Thoracic aorta (tissue), 2 donors: Measurements from ENCODE around the gene UBL7. TPM values are rescaled to one million over a fixed set of nuclear protein-coding genes. Genes with fewer than 3 reads are reported as not detected.
"Not testable (repeated sequence)": the region's sequence is repeated elsewhere in the genome, so short reads cannot be mapped to it uniquely, and the experiment has no call there.

Experiments
- ATAC-seq: fragments of 150-250 bp; one replicate; pipeline ENCODE4 v1.8.0; 2017; ENCODE audit warnings: low read depth; ENCODE audit not compliant: insufficient number of reproducible peaks, low FRiP score
- DNase-seq: peaks from one replicate; pipeline ENCODE4 v3.0.0-alpha.2; 2020; ENCODE audit warnings: low spot score
- H3K27ac ChIP-seq, 2 donors: fragments of 200-600 bp; sonication (generic); 1 replicate in 1 of 2; 2 replicates in 1 of 2; pipeline ENCODE4 v1.5.1; 2016; ENCODE audit warnings: mild to moderate bottlenecking in 2 of 2, moderate library complexity in 2 of 2
- H3K27me3 ChIP-seq: fragments of 200-600 bp; sonication (generic); replicated peaks from 2 replicates; pipeline ENCODE4 v1.6.0; 2016; ENCODE audit warnings: mild to moderate bottlenecking; ENCODE audit not compliant: insufficient read depth
- H3K36me3 ChIP-seq: fragments of 200-600 bp; sonication (generic); one replicate; pipeline ENCODE4 v1.5.1; 2016
- H3K4me1 ChIP-seq, 2 donors: fragments of 200-600 bp; sonication (generic); 1 replicate in 1 of 2; 2 replicates in 1 of 2; pipeline versions ENCODE4 v1.5.1 to v1.6.0; 2016; ENCODE audit warnings: low read depth in 2 of 2, mild to moderate bottlenecking in 1 of 2; ENCODE audit not compliant: control insufficient read depth in 1 of 2
- H3K4me3 ChIP-seq: fragments of 200-600 bp; sonication (generic); 2 replicates; pipeline ENCODE4 v1.5.1; 2016; ENCODE audit warnings: mild to moderate bottlenecking
- H3K9me3 ChIP-seq: fragments of 200-600 bp; sonication (generic); 2 replicates; pipeline ENCODE4 v1.5.1; 2016
- total RNA-seq, 2 donors: library from RNA; depleted of rRNA; stranded (reverse); fragments of >200 nt; gene quantifications; one replicate each; pipeline versions ENCODE4 v1.1.0 to v1.2.3, GENCODE V29; 2016
- TF ChIP-seq, protein P1 (sequence below): fragments of 200-600 bp; sonication (generic); IDR thresholded peaks from one replicate; pipeline ENCODE4 v1.5.1; 2019; ENCODE audit warnings: antibody characterized with exemption

Gene UBL7
- total RNA-seq, 2 donors from 2014 or later = 41.1 to 70.5 TPM

DNA sequence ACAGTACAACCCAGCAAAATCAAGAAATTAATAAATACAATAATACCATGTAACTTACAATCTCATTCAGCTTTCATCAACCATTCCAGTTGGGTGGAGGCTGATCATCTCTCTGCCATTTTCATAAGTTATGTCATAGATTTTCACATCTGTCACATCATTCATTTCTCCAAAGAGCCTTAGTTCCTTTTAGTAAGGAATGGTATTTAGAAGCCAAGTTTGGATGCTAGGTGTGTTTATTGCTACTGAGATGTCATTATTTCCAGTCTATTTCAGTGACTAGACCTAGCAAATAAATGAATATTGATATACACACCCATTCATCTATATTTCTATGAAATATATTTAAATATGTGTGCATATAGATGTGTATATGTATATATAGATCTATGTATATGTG, 2.7 kb upstream of the UBL7 start:
- Histone ChIP-seq H3K27me3 (no peaks in the 10 kb centered on the region), H3K9me3 (no peaks in the 10 kb centered on the region), H3K27ac (no peak overlapping the region), H3K4me3 (no peak overlapping the region), H3K36me3 (no peaks in the 10 kb centered on the region), H3K4me1 (peaks cover 10 to 20% of the 10 kb centered on the region in 2 donors)
- DNase-seq (no peak), ATAC-seq (no peak)
- TF ChIP-seq, protein P1, sequence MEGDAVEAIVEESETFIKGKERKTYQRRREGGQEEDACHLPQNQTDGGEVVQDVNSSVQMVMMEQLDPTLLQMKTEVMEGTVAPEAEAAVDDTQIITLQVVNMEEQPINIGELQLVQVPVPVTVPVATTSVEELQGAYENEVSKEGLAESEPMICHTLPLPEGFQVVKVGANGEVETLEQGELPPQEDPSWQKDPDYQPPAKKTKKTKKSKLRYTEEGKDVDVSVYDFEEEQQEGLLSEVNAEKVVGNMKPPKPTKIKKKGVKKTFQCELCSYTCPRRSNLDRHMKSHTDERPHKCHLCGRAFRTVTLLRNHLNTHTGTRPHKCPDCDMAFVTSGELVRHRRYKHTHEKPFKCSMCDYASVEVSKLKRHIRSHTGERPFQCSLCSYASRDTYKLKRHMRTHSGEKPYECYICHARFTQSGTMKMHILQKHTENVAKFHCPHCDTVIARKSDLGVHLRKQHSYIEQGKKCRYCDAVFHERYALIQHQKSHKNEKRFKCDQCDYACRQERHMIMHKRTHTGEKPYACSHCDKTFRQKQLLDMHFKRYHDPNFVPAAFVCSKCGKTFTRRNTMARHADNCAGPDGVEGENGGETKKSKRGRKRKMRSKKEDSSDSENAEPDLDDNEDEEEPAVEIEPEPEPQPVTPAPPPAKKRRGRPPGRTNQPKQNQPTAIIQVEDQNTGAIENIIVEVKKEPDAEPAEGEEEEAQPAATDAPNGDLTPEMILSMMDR = no peak

DNA sequence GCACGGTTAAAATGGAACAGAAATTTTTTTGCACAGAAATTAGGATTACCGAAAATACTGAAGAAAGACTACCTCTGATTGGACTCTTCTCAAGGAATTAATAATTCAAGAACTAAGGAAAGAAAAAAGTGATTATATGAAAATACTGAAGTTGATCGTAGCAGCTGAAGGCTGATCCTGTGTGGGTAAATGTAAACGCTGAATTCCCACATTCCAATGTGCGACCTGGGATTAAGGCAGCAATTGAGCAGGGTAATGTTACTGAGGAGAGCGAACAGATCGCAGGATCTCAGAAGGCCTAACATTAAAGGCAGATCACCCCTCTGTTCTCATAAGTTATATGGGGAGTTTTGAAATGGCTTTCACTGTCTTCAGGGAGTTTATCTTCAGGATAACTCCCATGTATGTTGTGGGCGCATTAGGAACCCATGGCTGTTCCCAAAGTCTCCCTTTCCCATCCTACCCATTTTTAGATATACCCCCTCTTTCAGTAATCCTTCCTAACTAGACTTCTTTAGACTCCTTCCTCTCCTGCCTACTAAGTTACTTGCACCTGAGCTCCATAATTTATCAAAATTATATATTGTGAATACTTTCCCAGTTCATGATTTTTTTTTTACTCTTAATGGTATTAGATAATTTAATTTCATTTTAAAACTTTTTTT, 1.0 kb upstream of the UBL7 start:
- peaks cover 4% of the 10 kb centered on the region for H3K36me3 ChIP-seq
- H3K9me3 ChIP-seq = no peaks in the 10 kb centered on the region
- DNase-seq = no peak
- H3K27me3 ChIP-seq = no peaks in the 10 kb centered on the region
- TF ChIP-seq, protein P1 = no peak
- H3K27ac ChIP-seq = peak overlapping the region; percentile 59 to 73
- no peak for ATAC-seq
- H3K4me3 ChIP-seq = peak overlapping the region; percentile 80
- H3K4me1 ChIP-seq = peaks cover 10 to 20% of the 10 kb centered on the region in 2 donors

DNA sequence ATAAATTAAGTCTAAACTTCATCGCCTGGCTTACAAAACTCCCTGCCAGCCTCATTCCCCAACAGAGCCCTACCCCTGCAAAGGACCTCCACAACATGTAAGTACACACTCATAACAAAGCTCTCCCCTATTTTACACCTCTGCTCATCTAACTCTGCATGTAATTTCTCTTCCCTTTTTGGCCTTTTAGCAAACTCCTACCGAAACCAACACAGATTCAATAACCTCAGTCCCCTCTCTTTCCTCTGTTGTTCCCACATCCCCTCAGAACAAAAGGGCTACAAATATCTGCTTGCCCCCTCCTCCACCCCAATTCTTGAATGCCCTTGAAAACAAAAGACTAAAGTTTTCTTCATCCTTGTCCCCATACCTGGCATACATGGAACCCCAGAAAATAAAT, 662 bp downstream of the UBL7 start:
- DNase-seq (no peak), ATAC-seq (no peak)
- Histone ChIP-seq H3K27ac (peak overlapping the region; percentile 52 to 73), H3K4me3 (peak overlapping the region; percentile 80), H3K36me3 (peaks cover 8% of the 10 kb centered on the region), H3K9me3 (no peaks in the 10 kb centered on the region), H3K27me3 (no peaks in the 10 kb centered on the region), H3K4me1 (peaks cover 10 to 20% of the 10 kb centered on the region in 2 donors)
- TF ChIP-seq, protein P1 = no peak

DNA sequence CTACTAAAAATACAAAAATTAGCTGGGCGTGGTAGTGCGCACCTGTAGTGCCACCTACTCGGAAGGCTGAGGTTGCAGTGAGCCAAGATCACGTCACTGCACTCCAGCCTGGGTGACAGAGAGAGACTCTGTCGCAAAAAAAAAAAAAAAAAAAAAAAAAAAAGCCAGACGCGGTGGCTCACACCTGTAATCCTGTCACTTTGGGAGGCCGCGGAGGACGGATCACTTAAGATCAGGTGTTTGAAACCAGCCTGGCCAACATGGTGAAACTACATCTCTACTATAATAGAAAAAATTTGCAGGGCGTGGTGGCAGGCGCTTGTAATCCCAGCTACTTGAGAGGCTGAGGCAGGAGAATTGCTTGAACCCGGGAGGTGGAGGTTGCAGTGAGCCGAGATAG, 1.2 kb downstream of the UBL7 start:
- H3K4me3 ChIP-seq, ATAC-seq, DNase-seq, H3K27ac ChIP-seq, H3K9me3 ChIP-seq, H3K36me3 ChIP-seq, H3K27me3 ChIP-seq: not testable (repeated sequence)
- peaks cover 10 to 20% of the 10 kb centered on the region in 2 donors for H3K4me1 ChIP-seq

DNA sequence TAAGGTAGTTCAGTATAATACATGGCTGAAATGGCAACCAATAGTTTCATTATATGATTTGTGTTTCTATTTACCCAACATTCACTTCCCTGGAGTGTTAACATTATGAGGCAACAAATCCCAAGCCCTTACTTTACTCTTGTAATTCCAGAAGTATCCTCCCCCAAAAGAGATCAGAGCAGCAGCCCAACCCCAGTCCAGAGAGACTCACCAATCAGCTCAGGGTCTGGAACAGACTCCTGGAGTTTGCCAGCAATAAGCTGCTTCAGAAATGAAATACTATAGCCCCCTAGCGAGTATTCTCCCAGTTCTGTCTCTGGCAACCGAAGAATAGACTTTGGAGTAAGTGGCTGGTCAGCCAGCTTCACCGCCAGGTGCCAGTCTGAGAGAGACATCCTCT, 2.5 kb downstream of the UBL7 start:
- no peak overlapping the region for H3K27ac ChIP-seq
- H3K4me3 ChIP-seq = no peak overlapping the region
- peaks cover 14% of the 10 kb centered on the region for H3K36me3 ChIP-seq
- H3K9me3 ChIP-seq = no peaks in the 10 kb centered on the region
- ATAC-seq (no peak), DNase-seq (no peak)
- H3K4me1 ChIP-seq = peaks cover 10 to 20% of the 10 kb centered on the region in 2 donors
- no peaks in the 10 kb centered on the region for H3K27me3 ChIP-seq
- TF ChIP-seq, protein P1 = no peak

DNA sequence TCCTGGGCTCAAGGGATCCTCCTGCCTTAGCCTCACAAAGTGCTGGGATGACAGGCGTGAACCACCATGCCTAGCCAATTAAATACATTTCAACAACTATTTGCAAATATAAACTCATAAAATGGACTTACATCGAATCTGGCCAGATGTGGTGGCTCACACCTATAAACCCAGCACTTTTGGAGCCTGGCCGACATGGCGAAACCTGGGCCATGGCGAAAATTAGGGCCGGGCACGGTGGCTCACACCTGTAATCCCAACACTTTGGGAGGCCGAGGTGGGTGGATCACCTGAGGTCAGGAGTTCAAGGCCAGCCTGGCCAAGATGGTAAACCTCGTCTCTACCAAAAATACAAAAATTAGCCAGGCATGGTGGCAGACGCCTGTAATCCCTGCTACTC, 3.9 kb downstream of the UBL7 start:
- not testable (repeated sequence) for H3K27me3 ChIP-seq, H3K27ac ChIP-seq, DNase-seq, H3K4me3 ChIP-seq, ATAC-seq, H3K9me3 ChIP-seq
- Histone ChIP-seq H3K4me1 (peaks cover 8 to 15% of the 10 kb centered on the region in 2 donors), H3K36me3 (peaks cover 25% of the 10 kb centered on the region)
